HG03571 (cell line): ENCODE results near the gene AGL.
"Not testable (repeated sequence)": the region's sequence is repeated elsewhere in the genome, so short reads cannot be mapped to it uniquely, and the experiment has no call there.

Experiments
- ATAC-seq: cut with Tn5 transposase; IDR thresholded peaks from one replicate; pipeline ENCODE4 v1.9.1; 2021; ENCODE audit not compliant: unreplicated experiment

AGL gene

GRCh38 chr1:99849744-99850458 is at the start of gene AGL:
AGL (plus strand) TSS chr1:99850361; CDS start chr1:99851043, 682 bp downstream.
- ATAC-seq = peak; percentile 98

GRCh38 chr1:99801584-99801983 is 48.6 kb upstream of the AGL start:
- no peak for ATAC-seq

GRCh38 chr1:99806882-99807281 is 43.3 kb upstream of the AGL start:
- ATAC-seq = no peak

GRCh38 chr1:99808391-99809115 is 41.6 kb upstream of the AGL start:
- peak; percentile 79 for ATAC-seq

GRCh38 chr1:99811075-99811474 is 39.1 kb upstream of the AGL start:
- ATAC-seq = no peak

- no peak for ATAC-seq
These were observed 38.4 kb upstream of the AGL start for GRCh38 chr1:99811747-99812146.

- no peak for ATAC-seq
These were observed 35.7 kb upstream of the AGL start for GRCh38 chr1:99814373-99814900.

- ATAC-seq = no peak
These were observed 33.5 kb upstream of the AGL start for GRCh38 chr1:99816656-99817055.

GRCh38 chr1:99818063-99818699 is 32.0 kb upstream of the AGL start:
- ATAC-seq = no peak

- peak; percentile 88 for ATAC-seq
These were observed 29.6 kb upstream of the AGL start for GRCh38 chr1:99820546-99820945.

- ATAC-seq = no peak
These were observed 25.1 kb upstream of the AGL start for GRCh38 chr1:99825098-99825497.

GRCh38 chr1:99825702-99826101 is 24.5 kb upstream of the AGL start:
- no peak for ATAC-seq

GRCh38 chr1:99827970-99828369 is 22.2 kb upstream of the AGL start:
- no peak for ATAC-seq

GRCh38 chr1:99829269-99829668 is 20.9 kb upstream of the AGL start:
- no peak for ATAC-seq

GRCh38 chr1:99833911-99834310 is 16.2 kb upstream of the AGL start:
- ATAC-seq = not testable (repeated sequence)

- not testable (repeated sequence) for ATAC-seq
These were observed 13.7 kb upstream of the AGL start for GRCh38 chr1:99836171-99837103.

- not testable (repeated sequence) for ATAC-seq
These were observed 9.8 kb upstream of the AGL start for GRCh38 chr1:99840353-99840752.

- no peak for ATAC-seq
These were observed 6.4 kb upstream of the AGL start for GRCh38 chr1:99843760-99844159.

- not testable (repeated sequence) for ATAC-seq
These were observed 5.0 kb upstream of the AGL start for GRCh38 chr1:99845201-99845600.

- peak; percentile 2 for ATAC-seq
These were observed 783 bp upstream of the AGL start for GRCh38 chr1:99849413-99849743.
